Upper lobe of left lung (tissue), 6 donors: Measurements from ENCODE around the gene LEKR1. TPM values are rescaled to one million over a fixed set of nuclear protein-coding genes. Genes with fewer than 3 reads are reported as not detected.

Source experiments
- ATAC-seq, 2 donors: fragments of 200-7000 bp; cut with Tn5 transposase; one replicate each; pipeline ENCODE4 v1.9.1; 2022; ENCODE audit warnings: mild to moderate bottlenecking in 2 of 2, moderate library complexity in 2 of 2; ENCODE audit not compliant: low FRiP score in 2 of 2
- DNase-seq, 2 donors: peaks; one replicate each; pipeline ENCODE4 v3.0.0-alpha.2; 2019 to 2020
- H3K27ac ChIP-seq, 4 donors: fragments of 200-600 bp; sonication (generic); one replicate each; pipeline ENCODE4 v1.5.1; 2016 to 2019
- H3K27me3 ChIP-seq, 4 donors: fragments of 200-600 bp; sonication (generic); one replicate each; pipeline ENCODE4 v1.5.1; 2017 to 2019
- H3K36me3 ChIP-seq, 4 donors: fragments of 200-600 bp; sonication (generic); one replicate each; pipeline ENCODE4 v1.5.1; 2016 to 2019
- H3K4me1 ChIP-seq, 4 donors: fragments of 200-600 bp; sonication (generic); one replicate each; pipeline ENCODE4 v1.5.1; 2018 to 2019
- H3K4me3 ChIP-seq, 4 donors: fragments of 200-600 bp; sonication (generic); one replicate each; pipeline ENCODE4 v1.5.1; 2017 to 2019; ENCODE audit warnings: mild to moderate bottlenecking in 2 of 4, moderate library complexity in 1 of 4
- H3K9me3 ChIP-seq, 4 donors: fragments of 200-600 bp; sonication (generic); one replicate each; pipeline ENCODE4 v1.5.1; 2018 to 2019
- CTCF ChIP-seq, 6 experiments: fragments of 450-650 bp in 4 of 6; fragments of 200-600 bp in 2 of 6; sonication (generic) in 2 of 6; IDR thresholded peaks; one replicate each; pipeline ENCODE4 v1.5.1; 2016 to 2019; ENCODE audit warnings: antibody characterized with exemption in 6 of 6
- EP300 ChIP-seq, 4 donors: sonication (generic); formaldehyde crosslinking; IDR thresholded peaks; one replicate each; pipeline ENCODE4 v1.5.1; 2017; ENCODE audit warnings: antibody characterized with exemption in 4 of 4, control low read depth in 2 of 4
- POLR2A ChIP-seq, 4 donors: fragments of 450-650 bp; IDR thresholded peaks; one replicate each; pipeline ENCODE4 v1.5.1; 2016 to 2017; ENCODE audit warnings: antibody characterized with exemption in 4 of 4, mild to moderate bottlenecking in 2 of 4
- POLR2AphosphoS5 ChIP-seq, 2 donors: sonication (generic); formaldehyde crosslinking; IDR thresholded peaks; one replicate each; pipeline ENCODE4 v1.5.1; 2017; ENCODE audit warnings: antibody characterized with exemption in 2 of 2
- WGBS, 2 donors: methylation state at CpG; one replicate each; pipeline ENCODE4 v1.1.5; 2017 to 2018; 5-methylcytosine and 5-hydroxymethylcytosine counted together
- total RNA-seq, 6 donors: library from RNA; depleted of rRNA in 4 of 6; stranded (reverse); fragments of >200 nt in 4 of 6; gene quantifications; one replicate each; pipeline versions ENCODE4 v1.1.0 to v1.2.1, GENCODE V29; 2016 to 2021
- donor health status: DM: no; HTN: no; CAD: no; lungs with moderate emphysema.
- donor health status: DM: no; HTN: yes; CAD: no; lungs with severe emphysema.

Gene LEKR1
- total RNA-seq, 6 donors from 2014 or later, result 1.0 to 9.1 (median 2.2) TPM

- no peak overlapping the region for H3K27ac ChIP-seq
- H3K36me3 ChIP-seq, result no peaks in the 10 kb centered on the region
- no peaks in the 10 kb centered on the region for H3K9me3 ChIP-seq
- DNase-seq (no peak), ATAC-seq (no peak)
- WGBS, 2 donors, result 85 to 88% methylated on average over 11 of the region's 11 CpGs
- no peaks in the 10 kb centered on the region for H3K27me3 ChIP-seq
- H3K4me1 ChIP-seq, result peaks cover 5 to 15% (median 7%) of the 10 kb centered on the region in 4 donors
- no peak overlapping the region for H3K4me3 ChIP-seq
- TF ChIP-seq POLR2A (IDR thresholded peaks at IDR 0.05) (no peak), POLR2AphosphoS5 (IDR thresholded peaks at IDR 0.05) (no peak), CTCF (IDR thresholded peaks at IDR 0.05) (no peak), EP300 (IDR thresholded peaks at IDR 0.05) (no peak)
These were observed 256.3 kb downstream of the LEKR1 start for GRCh38 chr3:157082305-157082982.

- no peaks in the 10 kb centered on the region for H3K27me3 ChIP-seq
- DNase-seq, result no peak
- H3K4me1 ChIP-seq, result peaks cover 12 to 26% (median 18%) of the 10 kb centered on the region in 4 donors
- ATAC-seq, result no peak
- H3K9me3 ChIP-seq, result no peaks in the 10 kb centered on the region
- H3K27ac ChIP-seq, result no peak overlapping the region
- 100% methylated on average over 1 of the region's 1 CpG for WGBS, 2 donors
- TF ChIP-seq EP300 (IDR thresholded peaks at IDR 0.05) (no peak), POLR2AphosphoS5 (IDR thresholded peaks at IDR 0.05) (no peak), CTCF (IDR thresholded peaks at IDR 0.05) (no peak), POLR2A (IDR thresholded peaks at IDR 0.05) (no peak)
- no peak overlapping the region for H3K4me3 ChIP-seq
- H3K36me3 ChIP-seq, result no peaks in the 10 kb centered on the region
These were observed 257.7 kb downstream of the LEKR1 start for GRCh38 chr3:157083824-157084223.

GRCh38 chr3:157086060-157086750, 260.1 kb downstream of the LEKR1 start:
- no peak for ATAC-seq
- no peak for DNase-seq
- Histone ChIP-seq H3K9me3 (no peaks in the 10 kb centered on the region), H3K4me3 (no peak overlapping the region), H3K4me1 (peaks cover 31 to 47% (median 36%) of the 10 kb centered on the region in 4 donors), H3K36me3 (no peaks in the 10 kb centered on the region), H3K27me3 (no peaks in the 10 kb centered on the region), H3K27ac (no peak overlapping the region)
- 80 to 84% methylated on average over 6 of the region's 6 CpGs for WGBS, 2 donors
- TF ChIP-seq POLR2AphosphoS5 (IDR thresholded peaks at IDR 0.05), result no peak
- no peak for TF ChIP-seq CTCF (IDR thresholded peaks at IDR 0.05)
- no peak for TF ChIP-seq EP300 (IDR thresholded peaks at IDR 0.05)
- TF ChIP-seq POLR2A (IDR thresholded peaks at IDR 0.05), result no peak

- ATAC-seq (no peak), DNase-seq (no peak)
- Histone ChIP-seq H3K36me3 (no peaks in the 10 kb centered on the region), H3K4me3 (no peak overlapping the region), H3K27ac (peak overlapping the region in 3 of 4 donors; percentile 32 to 100 (median 98)), H3K9me3 (no peaks in the 10 kb centered on the region), H3K27me3 (no peaks in the 10 kb centered on the region), H3K4me1 (peaks cover 33 to 51% (median 37%) of the 10 kb centered on the region in 4 donors)
- no peak for TF ChIP-seq POLR2AphosphoS5 (IDR thresholded peaks at IDR 0.05)
- TF ChIP-seq EP300 (IDR thresholded peaks at IDR 0.05), result no peak
- no peak for TF ChIP-seq POLR2A (IDR thresholded peaks at IDR 0.05)
- no peak for TF ChIP-seq CTCF (IDR thresholded peaks at IDR 0.05)
- 85 to 88% methylated on average over 3 of the region's 3 CpGs for WGBS, 2 donors
These were observed 260.6 kb downstream of the LEKR1 start for GRCh38 chr3:157086775-157087174.
